GM23248 (cell line): ENCODE results near the gene PSMB11.

Experiments
- EZH2 ChIP-seq: fragments of 200-600 bp; sonication (generic); IDR thresholded peaks from 2 replicates; pipeline ENCODE4 v1.6.1; 2018; ENCODE audit warnings: antibody characterized with exemption, mild to moderate bottlenecking; ENCODE audit not compliant: insufficient read depth, poor library complexity, severe bottlenecking
- EZH2phosphoT487 ChIP-seq: fragments of 200-600 bp; sonication (generic); IDR thresholded peaks from 2 replicates; pipeline ENCODE4 v1.6.1; 2018; ENCODE audit warnings: antibody characterized with exemption, moderate library complexity, mild to moderate bottlenecking, low read depth; ENCODE audit not compliant: insufficient read depth

DNA sequence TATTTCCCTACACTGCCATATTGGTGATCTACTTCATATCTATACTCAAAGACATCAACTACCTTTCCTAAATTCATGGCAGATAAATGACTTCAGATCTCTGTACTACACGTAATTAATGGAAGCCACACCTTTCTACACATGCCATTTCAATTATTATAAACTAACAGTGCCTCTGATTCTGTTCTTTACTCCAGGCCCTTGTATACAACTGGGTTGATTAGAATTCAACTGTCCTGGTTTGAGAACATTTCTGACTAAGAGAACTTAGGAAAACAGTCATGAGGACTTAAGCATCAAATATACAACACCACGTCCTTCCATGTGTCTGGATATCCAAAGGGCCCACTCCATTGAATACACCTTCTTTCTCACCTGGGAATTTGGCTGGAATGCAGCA, 51.1 kb downstream of the PSMB11 start:
- TF ChIP-seq EZH2 (no peak), EZH2phosphoT487 (no peak)
